Measurements from ENCODE around the gene PDE6A.
"Not testable (repeated sequence)": the region's sequence is repeated elsewhere in the genome, so short reads cannot be mapped to it uniquely, and the experiment has no call there.

Gene PDE6A

GRCh38 chr5:149892594-149892993 lies 52.0 kb downstream of the PDE6A start:
- DNase-seq: no peak

- DNase-seq: no peak
Observed at GRCh38 chr5:149888280-149888679, 56.3 kb downstream of the PDE6A start.

GRCh38 chr5:149887622-149888183 lies 56.9 kb downstream of the PDE6A start:
- DNase-seq: no peak

- no peak for DNase-seq
Observed at GRCh38 chr5:149886692-149887470, 57.7 kb downstream of the PDE6A start.

GRCh38 chr5:149886060-149886459 lies 58.5 kb downstream of the PDE6A start:
- DNase-seq: no peak

GRCh38 chr5:149885513-149885912 lies 59.1 kb downstream of the PDE6A start:
- no peak for DNase-seq

- no peak for DNase-seq
Observed at GRCh38 chr5:149883550-149883949, 61.0 kb downstream of the PDE6A start.

- not testable (repeated sequence) for DNase-seq
Observed at GRCh38 chr5:149882633-149883032, 62.0 kb downstream of the PDE6A start.

- DNase-seq: no peak
Observed at GRCh38 chr5:149881874-149882273, 62.7 kb downstream of the PDE6A start.

GRCh38 chr5:149881069-149881622 lies 63.4 kb downstream of the PDE6A start:
- DNase-seq: no peak

- not testable (repeated sequence) for DNase-seq
Observed at GRCh38 chr5:149879593-149879992, 65.0 kb downstream of the PDE6A start.

- no peak for DNase-seq
Observed at GRCh38 chr5:149878371-149878770, 66.2 kb downstream of the PDE6A start.

GRCh38 chr5:149873896-149874295 lies 70.7 kb downstream of the PDE6A start:
- DNase-seq: no peak

- DNase-seq: no peak
Observed at GRCh38 chr5:149872351-149873040, 72.1 kb downstream of the PDE6A start.

GRCh38 chr5:149871471-149871870 lies 73.1 kb downstream of the PDE6A start:
- DNase-seq: no peak

- DNase-seq: no peak
Observed at GRCh38 chr5:149870697-149871096, 73.9 kb downstream of the PDE6A start.

GRCh38 chr5:149870232-149870631 lies 74.4 kb downstream of the PDE6A start:
- peak; percentile 20 for DNase-seq

GRCh38 chr5:149869411-149869821 lies 75.2 kb downstream of the PDE6A start:
- DNase-seq: no peak

- DNase-seq: no peak
Observed at GRCh38 chr5:149865746-149866145, 78.8 kb downstream of the PDE6A start.

- no peak for DNase-seq
Observed at GRCh38 chr5:149863830-149864229, 80.8 kb downstream of the PDE6A start.

GRCh38 chr5:149863176-149863575 lies 81.4 kb downstream of the PDE6A start:
- DNase-seq: no peak

GRCh38 chr5:149860801-149861322 lies 83.7 kb downstream of the PDE6A start:
- DNase-seq: no peak

- no peak for DNase-seq
Observed at GRCh38 chr5:149859746-149860145, 84.8 kb downstream of the PDE6A start.

All from NCI-H510A treated with DMSO at 0.1 percent for 48 hours (cell line).